ENCODE measurements around the gene HSD17B2.

DNA sequence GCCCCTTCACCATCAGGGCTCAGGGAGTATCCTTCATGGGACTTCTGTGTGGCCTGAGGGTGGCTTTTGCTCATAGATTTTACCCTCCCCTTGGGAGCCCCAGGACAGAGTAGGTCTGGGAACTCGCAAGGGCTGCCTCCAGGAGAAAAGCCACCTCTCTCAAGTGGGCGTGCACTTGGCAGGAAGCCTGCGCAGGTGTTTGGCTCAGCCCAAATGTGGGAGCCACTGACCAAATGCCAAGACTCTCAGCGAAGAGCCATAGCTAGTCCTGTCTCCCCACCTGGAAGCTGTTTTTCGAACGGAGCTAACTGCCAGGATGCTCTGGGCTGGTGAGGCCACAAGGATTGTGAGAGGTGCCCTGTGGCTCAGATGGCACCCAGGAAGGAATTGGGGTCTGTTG, 2.0 kb upstream of the HSD17B2 start:
- no peak for TF ChIP-seq GABPA (IDR thresholded peaks at IDR 0.05; ENCODE audit: low read depth)
- TF ChIP-seq POLR2AphosphoS5 (IDR thresholded peaks at IDR 0.05; ENCODE audit: low read depth) = no peak
